T1000 (cell line): ENCODE results near the gene A4GALT.
A peak's percentile ranks its signal among the peaks of the same experiment; 100 is the strongest.
"Not testable (repeated sequence)": the region's sequence is repeated elsewhere in the genome, so short reads cannot be mapped to it uniquely, and the experiment has no call there.

Experiments
- DNase-seq: peaks from one replicate; lab custom pipeline; 2025; ENCODE audit warnings: mixed read lengths; lab: John Stamatoyannopoulos, UW

Gene A4GALT

DNA sequence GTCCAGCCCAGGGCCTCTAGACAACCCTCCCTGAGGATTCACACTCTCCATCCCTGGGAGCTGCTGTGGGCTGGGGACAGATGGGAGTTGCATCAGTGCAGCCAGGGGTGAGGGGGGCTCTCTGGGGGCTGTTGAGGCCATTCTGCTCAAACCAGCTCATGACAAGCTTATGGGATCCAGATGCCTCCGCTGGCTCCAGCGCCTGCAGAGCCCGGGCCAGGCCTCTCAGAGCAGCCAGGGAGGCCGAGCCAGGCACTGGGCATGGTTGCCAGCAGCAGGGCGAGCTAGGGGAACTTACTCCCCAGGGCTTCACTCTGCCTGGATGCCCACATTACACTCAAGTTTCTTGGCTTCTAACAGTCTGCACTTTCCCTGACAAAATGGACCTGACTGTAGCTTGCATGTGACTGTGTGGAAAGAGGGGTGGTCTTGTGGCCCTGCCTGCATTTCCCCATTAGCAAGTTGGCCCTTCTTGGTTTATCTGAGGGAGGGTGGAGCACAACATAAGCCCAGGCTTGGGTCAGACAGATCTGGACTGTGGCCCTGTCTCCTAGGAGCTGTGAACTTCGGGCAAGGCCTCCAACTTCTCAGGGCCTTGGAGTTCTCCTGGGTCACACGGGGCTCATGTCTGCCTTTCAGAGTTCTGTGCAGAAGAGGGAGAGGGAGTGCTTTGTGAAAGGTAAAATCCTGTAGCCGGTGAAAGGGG is 36.9 kb downstream of the A4GALT start:
- no peak for DNase-seq

DNA sequence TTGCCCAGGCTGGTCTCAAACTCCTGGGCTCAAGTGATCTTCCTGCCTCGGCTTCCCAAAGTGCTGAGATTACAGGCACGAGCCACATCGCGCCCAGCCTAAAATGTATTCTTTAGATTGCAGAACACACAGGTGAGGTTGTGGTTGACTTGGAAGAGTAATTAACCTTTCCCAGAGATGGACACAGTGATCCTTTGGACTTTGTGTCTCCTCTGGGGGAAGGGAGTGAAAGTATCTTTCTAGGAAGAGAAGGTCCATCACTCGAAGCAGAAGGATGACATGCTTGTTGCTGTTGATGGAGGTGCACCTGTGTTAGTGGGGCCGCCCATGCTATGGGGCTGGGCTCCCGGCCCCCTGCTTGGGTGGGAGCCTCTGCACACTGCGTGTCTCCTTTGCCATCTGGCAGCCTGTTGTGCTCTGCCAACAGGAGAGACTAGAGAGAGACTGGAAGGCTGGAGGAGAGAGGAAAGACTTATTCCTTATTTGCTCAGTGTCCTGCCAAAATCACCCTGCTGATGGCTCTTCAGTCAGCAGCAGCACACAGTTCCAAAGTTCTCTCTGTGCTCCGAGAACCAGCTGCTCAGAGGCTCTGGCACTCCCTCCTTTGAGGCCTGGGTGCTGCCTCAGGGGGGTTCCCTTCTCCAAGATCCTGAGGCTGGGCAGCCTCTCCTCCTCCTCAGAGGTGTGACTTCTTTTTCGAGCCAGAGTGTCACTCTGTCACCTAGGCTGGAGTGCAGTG is 38.4 kb downstream of the A4GALT start:
- no peak for DNase-seq

DNA sequence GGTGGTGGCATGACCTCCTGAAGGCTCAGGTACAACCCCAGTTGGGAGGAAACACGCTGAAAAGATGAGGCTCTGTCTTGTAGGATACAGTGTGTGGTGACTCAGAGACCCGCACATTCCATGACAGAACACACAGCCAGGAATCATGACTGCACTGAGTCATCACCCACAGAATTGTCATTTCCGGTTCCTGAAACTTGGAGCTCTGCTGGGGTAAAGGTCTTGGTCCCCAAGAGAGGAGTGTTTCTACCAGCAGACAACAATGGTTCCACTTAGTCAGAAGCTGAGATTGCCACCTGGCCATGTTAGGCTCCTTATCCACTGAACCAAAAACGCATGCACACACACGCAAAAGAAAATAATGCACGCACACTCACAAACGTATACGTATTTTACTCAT is 40.0 kb downstream of the A4GALT start:
- DNase-seq = peak; percentile 48

DNA sequence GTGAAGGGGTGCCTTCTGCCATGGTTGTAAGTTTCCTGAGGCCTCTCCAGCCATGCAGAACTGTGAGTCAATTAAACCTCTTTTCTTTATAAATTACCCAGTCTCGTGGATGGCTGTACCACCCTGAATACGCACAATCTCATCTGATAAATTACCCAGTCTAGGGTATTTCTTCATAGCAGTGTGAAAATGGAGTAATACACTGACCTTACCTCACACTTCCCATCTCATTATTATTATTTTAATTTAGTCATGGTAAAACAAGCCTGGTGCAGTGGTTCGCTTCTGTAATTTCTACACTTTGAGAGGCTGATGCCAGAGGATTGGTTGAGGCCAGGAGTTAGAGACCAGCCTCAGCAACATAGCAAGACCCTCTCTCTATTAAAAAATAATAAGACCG is 41.0 kb downstream of the A4GALT start:
- DNase-seq = no peak

DNA sequence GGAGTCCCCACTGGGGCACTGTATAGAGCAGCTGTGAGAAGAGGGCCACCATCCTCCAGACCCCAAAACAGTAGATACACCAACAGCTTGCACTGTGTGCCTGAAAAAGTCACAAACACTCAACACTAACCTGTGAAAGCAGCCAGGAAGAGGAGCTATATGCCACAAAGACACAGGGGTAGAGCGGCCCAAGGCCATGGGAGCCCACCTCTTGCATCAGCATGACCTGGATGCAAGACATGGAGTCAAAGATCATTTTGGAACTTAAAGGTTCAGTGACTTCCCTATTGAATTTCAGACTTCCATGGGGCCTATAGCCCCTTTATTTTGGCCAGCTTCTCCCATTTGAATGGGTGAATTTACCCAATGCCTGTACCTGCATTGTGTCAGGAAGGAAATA is 41.8 kb downstream of the A4GALT start:
- DNase-seq = no peak

DNA sequence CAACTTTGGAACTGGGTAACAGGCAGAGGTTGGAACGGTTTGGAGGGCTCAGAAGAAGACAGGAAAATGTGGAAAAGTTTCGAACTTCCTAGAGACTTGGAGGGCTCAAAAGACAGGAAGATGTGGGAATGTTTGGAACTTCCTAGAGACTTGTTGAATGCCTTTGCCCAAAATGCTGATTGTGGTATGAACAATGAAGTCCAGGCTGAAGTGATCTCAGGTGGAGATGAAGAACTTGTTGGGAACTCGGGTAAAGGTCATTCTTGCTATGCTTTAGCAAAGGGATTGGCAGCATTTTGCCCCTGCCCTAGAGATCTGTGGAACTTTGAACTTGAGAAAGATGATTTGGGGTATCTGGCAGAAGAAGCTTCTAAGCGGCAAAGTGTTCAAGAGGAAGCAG is 42.7 kb downstream of the A4GALT start:
- not testable (repeated sequence) for DNase-seq

DNA sequence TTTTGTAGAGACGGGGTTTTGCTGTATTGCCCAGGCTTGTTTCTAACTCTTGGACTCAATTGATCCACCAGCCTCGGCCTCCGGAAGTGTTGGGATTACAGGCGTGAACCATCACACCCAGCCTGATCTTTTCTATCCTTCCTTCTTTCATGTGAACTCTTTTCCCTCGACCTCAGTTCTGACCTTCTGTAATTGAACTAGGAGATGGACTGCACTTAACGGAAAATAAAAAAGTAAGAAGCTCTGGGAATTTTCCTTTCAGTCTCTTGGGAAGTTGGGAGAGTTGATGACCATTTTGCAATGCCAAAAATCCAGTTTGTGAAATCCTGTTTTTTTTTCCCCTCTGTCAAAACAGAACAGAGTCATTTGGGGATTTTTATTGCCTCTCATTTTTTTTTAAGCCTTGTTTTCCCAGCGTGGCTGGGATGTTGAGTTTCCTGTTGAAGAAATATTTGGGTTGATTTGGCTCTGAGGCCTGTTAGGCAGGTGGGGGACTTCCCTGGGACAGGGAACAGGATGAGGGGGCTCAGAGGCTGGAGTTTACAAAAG is 44.5 kb downstream of the A4GALT start:
- DNase-seq = no peak

DNA sequence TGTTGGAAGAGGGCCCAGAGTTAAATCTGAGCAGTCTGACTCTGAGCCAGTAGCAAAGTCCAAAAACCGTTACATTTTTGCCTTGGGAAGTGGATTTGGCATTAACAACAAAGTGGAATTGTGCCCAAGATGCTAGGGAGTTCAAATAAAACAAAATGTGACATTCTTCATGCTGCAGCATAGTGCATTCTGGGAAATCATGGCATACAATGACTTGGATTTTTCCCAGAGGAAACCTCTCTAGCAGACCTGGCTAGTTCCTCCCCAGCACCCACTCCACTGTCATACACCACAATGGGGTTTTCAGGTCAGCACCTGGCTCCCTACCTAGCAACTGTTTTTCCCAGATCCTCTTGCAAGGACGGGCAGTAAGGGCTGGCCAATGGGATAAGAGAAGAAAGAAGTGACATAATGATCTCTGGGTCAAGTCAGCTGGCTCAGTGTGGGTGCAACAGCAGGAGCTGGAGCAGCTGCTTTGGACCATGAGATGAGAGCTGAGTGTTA is 46.7 kb downstream of the A4GALT start:
- no peak for DNase-seq

DNA sequence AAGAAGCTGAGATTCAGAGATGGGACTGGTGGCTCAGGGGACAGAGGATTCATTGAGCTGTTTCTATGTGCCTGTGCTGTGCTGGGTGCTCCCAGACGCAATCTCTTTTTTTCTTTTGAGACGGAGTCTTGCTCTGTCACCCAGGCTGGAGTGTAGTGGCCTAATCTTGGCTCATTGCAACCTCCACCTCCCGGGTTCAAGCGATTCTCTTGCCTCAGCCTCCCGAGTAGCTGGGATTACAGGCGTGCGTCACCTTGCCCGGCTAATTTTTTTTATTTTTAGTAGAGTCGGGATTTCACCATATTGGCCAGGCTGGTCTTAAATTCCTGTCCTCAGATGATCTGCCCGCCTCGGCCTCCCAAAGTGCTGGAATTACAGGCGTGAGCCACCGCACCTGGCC is 47.6 kb downstream of the A4GALT start:
- DNase-seq = not testable (repeated sequence)

DNA sequence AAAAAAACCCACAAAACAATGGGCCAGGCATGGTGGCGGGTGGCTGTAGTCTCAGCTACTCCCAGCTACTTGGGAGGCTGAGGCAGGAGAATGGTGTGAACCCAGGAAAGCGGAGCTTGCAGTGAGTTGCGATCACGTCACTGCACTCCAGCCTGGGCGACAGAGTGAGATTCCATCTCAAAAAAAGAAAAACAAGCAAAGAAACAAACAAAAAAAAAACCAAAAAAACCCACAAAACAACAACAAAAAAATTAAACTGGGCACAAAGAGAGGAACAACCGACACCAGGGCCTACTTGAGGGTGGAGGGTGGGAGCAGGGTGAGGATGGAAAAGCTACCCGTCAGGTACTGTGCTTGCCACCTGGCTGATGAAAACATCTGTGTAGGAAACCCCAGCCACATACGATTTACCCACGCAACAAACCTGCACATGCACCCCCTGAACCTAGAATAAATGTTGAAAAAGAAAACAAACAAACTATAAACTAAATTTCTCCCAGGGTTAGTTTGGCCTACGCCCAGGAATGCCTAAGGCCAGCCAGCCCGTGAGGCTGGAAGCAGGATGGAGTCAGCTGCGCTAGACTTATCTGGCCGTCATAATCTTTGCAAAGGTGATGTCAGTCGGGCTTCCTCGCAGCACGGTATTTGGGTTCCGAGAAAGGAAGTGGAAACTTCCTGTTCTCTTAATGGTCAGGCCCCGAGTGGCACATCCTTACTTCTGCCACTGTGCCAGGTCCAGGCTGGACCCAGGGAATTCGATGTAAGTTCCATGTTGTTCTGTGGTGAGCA is 49.6 kb downstream of the A4GALT start:
- peak; percentile 47 for DNase-seq

DNA sequence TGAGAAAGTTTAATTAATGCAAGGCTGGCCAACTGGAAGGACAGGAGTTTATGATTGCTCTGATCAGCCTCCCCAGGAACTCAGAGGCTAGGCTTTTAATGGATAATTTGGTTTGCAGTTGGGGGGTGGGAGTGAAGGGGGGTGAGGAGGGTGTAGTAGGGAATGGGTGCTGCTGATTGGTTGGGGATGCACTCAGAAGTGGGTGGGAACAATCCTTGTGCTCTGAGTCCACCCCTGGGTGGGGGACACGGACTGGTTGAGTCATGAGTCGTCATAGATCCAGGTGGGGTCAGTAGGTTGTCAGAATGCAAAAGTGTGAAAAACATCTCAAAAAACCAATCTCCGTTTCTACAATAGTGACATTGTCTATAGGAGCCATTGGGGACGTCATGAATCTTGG is 50.6 kb downstream of the A4GALT start:
- DNase-seq = no peak

DNA sequence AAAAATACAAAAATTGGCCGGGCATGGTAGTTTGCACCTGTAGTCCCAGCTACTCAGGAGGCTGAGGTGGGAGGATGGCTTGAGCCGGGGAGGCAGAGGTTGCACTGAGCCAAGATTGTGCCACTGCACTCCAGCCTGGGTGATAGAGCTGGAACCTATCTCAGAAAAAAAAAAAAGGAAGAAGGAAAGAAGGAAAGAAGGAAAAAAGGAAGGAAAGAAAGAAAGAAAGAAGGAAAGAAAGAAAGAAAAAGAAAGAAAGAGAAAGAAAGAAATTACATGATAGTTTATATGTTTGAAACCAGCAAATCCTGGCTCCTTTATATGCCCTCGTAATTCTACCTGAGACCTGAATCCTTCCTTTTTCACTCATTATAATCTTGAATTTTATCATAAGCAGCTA is 54.3 kb downstream of the A4GALT start:
- DNase-seq = not testable (repeated sequence)

DNA sequence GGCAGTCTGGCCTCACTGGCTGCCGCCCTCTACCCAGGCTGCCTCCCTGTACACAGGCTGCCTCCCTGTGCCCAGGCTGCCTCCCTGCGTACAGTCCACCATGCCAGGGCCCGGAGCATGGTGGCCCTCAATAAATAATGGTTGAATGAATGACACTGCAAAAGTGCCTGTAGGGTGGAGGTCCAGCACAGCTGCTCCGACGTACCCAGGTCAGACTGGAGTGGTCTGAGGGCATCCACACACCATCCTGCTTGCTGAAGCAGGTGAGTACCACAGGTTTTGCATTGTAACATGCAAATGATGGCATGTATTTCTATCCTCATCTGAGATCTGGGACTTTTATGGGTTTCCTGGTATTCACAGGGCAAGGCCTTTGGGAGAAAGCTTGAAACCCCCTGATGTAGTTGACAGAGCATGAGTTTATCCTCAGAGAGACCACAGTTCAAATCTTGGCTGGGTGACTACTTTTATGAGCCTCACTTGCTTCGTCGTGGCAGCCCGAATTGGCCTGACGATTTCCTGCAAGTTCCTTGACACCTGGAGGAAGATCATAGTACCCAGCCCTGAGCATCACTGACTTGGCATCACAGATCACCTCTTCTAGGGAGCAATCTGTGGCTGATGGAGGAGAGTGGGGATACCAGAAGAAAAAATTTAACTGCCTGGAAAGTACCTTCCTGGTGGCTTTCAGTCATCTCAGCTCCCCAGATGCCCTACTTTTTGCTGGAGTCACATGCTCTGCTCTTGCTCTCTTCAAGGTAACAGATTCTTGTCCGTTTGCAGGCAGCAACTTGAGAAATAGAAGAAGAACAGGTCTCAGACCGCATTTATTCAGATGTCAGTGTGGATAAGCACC is 55.5 kb downstream of the A4GALT start:
- DNase-seq = no peak

DNA sequence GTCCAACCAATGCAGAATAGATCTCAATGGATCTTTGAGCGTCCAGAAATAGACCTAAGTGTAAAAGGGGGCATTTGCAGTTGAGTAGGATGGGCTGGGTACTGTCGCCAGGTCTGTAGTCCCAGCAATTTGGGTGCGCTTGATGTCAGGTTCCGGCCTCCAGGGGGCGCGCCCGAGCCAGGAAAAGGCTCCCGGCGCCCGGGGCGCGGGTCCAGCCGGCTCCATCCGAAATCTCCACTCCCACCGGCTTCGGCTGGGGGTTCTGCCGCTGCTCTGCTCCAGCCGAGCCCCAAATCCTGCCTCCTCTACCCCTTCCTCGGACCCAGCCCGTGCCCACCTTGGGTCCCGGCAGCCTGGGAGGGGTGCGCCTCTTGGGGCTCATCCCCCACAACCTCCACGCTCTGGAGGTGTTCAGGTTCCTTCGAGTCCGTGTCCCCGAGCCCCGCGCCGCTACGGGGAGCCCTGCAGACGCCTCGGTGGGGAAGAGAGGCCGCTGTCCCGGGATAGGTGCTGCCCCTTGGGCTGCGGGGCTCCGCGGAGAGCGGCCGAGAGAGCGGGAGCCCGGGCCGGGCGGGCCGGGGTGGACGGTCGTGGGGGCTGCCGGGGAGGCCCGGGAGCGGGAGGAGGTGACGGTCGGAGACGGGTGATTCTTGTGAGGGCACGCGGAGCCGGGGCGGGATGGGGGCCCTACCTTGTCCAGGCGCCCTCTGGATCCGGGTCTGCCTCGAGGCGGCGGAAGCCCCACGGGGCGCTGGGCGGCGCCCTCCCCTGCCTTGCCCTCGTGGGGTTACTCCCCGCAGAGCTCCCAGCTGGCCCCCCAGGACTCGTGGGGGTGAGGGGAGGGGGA is 58.5 kb downstream of the A4GALT start:
- peak; percentile 70 for DNase-seq

DNA sequence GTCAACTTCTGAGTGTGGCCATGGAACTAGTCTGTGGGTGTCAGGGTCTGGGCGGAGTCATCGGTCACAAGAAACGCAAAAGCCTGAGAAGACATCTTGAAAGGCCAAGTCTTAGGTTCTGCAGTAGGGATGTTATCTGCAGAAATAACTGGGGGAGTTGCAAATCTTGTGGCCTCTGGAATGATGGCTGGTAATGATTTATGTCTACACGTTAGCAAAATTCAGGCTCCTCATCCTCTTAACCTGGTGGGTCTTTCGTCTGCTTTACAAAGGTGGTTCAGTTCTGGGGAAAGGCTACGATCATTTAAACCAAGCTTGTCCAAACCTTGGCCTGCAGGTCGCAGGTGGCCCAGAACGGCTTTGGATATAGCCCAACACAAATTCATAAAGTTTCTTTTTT is 64.1 kb downstream of the A4GALT start:
- DNase-seq = no peak

DNA sequence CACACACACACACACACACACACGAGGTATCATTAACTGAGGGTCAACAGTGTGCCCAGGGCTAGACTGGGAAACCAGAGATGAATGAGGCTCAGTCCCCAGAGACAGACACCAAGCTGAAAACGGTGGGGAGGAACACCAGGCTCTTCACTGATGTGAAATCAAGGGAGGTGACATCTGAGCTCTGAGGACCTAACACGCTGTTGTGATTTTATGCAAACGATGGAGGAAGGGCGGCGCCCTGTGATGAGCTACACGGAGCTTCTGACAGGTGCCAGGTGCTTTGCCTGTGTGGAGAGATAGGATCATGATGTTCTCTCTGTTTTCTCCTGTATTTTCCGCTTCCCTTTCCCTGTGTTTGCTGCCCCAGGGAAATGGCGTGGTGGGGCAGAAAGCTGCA is 65.0 kb downstream of the A4GALT start:
- no peak for DNase-seq

DNA sequence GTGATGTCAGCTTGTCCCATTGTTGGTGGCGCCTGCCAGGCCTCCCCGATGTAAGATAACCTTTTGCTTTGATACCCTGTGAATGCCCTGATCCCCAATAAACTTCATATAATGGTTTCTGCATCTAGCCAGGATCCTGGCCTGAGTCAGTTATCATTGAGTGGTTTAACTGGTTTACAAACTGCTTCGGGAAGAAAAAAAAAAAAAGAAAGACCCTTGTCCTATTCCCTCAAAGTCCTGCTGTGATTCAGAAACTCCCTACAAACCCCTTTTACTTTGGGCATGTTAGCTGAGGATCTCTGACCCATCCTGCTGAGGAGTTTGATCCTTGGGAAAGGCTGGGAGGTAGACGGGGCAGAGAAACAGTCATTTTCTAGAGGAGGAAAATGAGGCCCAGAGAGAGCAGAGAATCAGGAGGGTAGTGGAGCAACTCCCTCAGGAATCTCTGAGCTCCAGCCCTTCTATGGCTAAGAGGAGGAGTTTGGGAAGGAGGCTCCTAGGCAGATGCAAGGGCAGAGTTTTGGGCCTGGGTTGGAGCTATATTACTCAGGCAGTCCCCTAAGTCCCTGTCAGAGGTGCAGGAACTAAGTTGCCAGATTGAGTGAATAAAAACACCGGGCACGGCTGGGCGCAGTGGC is 66.1 kb downstream of the A4GALT start:
- DNase-seq = no peak

DNA sequence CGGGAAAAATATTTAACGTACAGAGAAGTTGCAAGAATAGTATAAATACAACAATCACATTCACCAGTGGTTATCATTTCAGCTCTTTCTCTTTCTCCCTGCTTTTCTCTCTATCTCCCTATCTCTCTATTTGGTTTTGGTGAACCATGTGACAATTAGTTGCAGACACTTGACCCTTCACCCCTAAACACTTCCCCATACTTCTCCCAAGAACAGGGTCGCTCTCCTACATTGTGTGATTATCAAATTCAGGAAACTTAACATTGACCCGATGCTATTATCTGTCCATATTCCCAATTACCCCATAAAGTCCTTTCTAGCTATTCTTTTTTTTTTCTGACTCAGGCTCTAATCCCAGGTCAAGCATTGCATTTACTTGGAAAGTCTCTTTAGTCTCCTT is 66.7 kb downstream of the A4GALT start:
- DNase-seq = no peak

DNA sequence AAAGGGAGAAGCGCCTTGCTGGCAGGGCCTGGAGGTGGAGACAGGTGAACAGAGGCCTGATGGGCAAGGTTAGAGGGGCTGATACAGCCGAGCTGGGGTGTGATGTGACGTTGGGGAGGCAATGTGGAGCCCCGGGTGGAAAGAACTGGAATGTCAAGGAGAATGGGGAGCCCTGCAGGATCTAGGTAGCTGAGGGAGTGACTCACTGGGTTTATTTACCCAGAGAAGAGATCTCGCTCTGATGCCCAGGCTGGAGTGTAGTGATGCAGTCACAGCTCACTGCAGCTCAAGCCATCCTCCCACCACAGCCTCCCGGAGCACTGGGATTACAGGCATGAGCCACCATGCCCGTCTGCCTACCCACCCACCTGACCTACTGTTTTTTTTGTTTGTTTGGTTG is 69.5 kb downstream of the A4GALT start:
- no peak for DNase-seq
